SK-N-SH treated with all-trans-retinoic acid at 6 μM for 48 hours (cell line): Measurements from ENCODE around the gene SSB.
"Not testable (repeated sequence)": the region's sequence is repeated elsewhere in the genome, so short reads cannot be mapped to it uniquely, and the experiment has no call there.

Experiments
- ATAC-seq: fragments of 200-7000 bp; cut with Tn5 transposase; 3 replicates; pipeline ENCODE4 v1.9.1; 2020; ENCODE audit warnings: mild to moderate bottlenecking, moderate library complexity
- ARNTL ChIP-seq: fragments of 450-650 bp; formaldehyde crosslinking; IDR thresholded peaks from 2 replicates; pipeline ENCODE4 v1.5.0; 2020; ENCODE audit warnings: low read depth, mild to moderate bottlenecking, moderate library complexity, borderline replicate concordance
- BACH2 ChIP-seq: fragments of 250-450 bp; sonication (Bioruptor Pico); IDR thresholded peaks from 2 replicates; pipeline ENCODE4 v1.9.0; 2021; ENCODE audit warnings: mild to moderate bottlenecking, borderline replicate concordance
- CREB5 ChIP-seq: fragments of 250-450 bp; sonication (Bioruptor Pico); IDR thresholded peaks from 2 replicates; pipeline ENCODE4 v1.5.1; 2020; ENCODE audit warnings: low read depth, mild to moderate bottlenecking, moderate library complexity
- CSDC2 ChIP-seq: fragments of 250-450 bp; sonication (Bioruptor Pico); IDR thresholded peaks from 2 replicates; pipeline ENCODE4 v1.5.0; 2020; ENCODE audit warnings: mild to moderate bottlenecking, moderate library complexity
- GLIS3 ChIP-seq: fragments of 250-450 bp; sonication (Bioruptor Pico); IDR thresholded peaks from 2 replicates; pipeline ENCODE4 v1.5.0; 2020; ENCODE audit warnings: mild to moderate bottlenecking, moderate library complexity
- ISL1 ChIP-seq: fragments of 250-450 bp; sonication (Bioruptor Pico); IDR thresholded peaks from 2 replicates; pipeline ENCODE4 v2.1.2; 2022; ENCODE audit warnings: mild to moderate bottlenecking, moderate library complexity
- OSR1 ChIP-seq: fragments of 250-450 bp; sonication (Bioruptor Pico); IDR thresholded peaks from 2 replicates; pipeline ENCODE4 v1.8.0; 2022; ENCODE audit warnings: moderate library complexity, mild to moderate bottlenecking, inconsistent platforms
- PATZ1 ChIP-seq: fragments of 250-450 bp; sonication (Bioruptor Pico); IDR thresholded peaks from 2 replicates; pipeline ENCODE4 v1.8.0; 2020; ENCODE audit warnings: mild to moderate bottlenecking, moderate library complexity, borderline replicate concordance
- POU6F1 ChIP-seq: fragments of 250-450 bp; sonication (Bioruptor Pico); IDR thresholded peaks from 2 replicates; pipeline ENCODE4 v1.8.0; 2021; ENCODE audit warnings: low read depth, mild to moderate bottlenecking, moderate library complexity, borderline replicate concordance
- PPARA ChIP-seq: fragments of 250-450 bp; sonication (Bioruptor Pico); IDR thresholded peaks from 2 replicates; pipeline ENCODE4 v1.5.0; 2020; ENCODE audit warnings: mild to moderate bottlenecking, borderline replicate concordance
- RARB ChIP-seq: fragments of 250-450 bp; sonication (Bioruptor Pico); IDR thresholded peaks from 2 replicates; pipeline ENCODE4 v1.8.0; 2021; ENCODE audit warnings: mild to moderate bottlenecking, moderate library complexity
- SNAI2 ChIP-seq: fragments of 250-450 bp; sonication (Bioruptor Pico); IDR thresholded peaks from 2 replicates; pipeline ENCODE4 v1.5.0; 2020; ENCODE audit warnings: mild to moderate bottlenecking, moderate library complexity
- TCF4 ChIP-seq: fragments of 250-450 bp; sonication (Bioruptor Pico); IDR thresholded peaks from 2 replicates; pipeline ENCODE4 v1.8.0; 2021; ENCODE audit warnings: mild to moderate bottlenecking, moderate library complexity, borderline replicate concordance
- TOX ChIP-seq: fragments of 250-450 bp; sonication (Bioruptor Pico); IDR thresholded peaks from 2 replicates; pipeline ENCODE4 v1.8.0; 2021; ENCODE audit warnings: mild to moderate bottlenecking, moderate library complexity, borderline replicate concordance
- TSHZ2 ChIP-seq: fragments of 250-450 bp; sonication (Bioruptor Pico); IDR thresholded peaks from 2 replicates; pipeline ENCODE4 v1.5.0; 2020; ENCODE audit warnings: mild to moderate bottlenecking, moderate library complexity
- ZC3H10 ChIP-seq: fragments of 250-450 bp; sonication (Bioruptor Pico); IDR thresholded peaks from 2 replicates; pipeline ENCODE4 v1.5.1; 2021; ENCODE audit warnings: mild to moderate bottlenecking, moderate library complexity
- ZFP3 ChIP-seq: fragments of 250-450 bp; sonication (Bioruptor Pico); IDR thresholded peaks from 2 replicates; pipeline ENCODE4 v1.5.0; 2020; ENCODE audit warnings: mild to moderate bottlenecking, moderate library complexity
- ZFP30 ChIP-seq: fragments of 450-650 bp; formaldehyde crosslinking; IDR thresholded peaks from 2 replicates; pipeline ENCODE4 v1.5.0; 2022; ENCODE audit warnings: mild to moderate bottlenecking, moderate library complexity
- ZNF565 ChIP-seq: fragments of 450-650 bp; formaldehyde crosslinking; conservative IDR thresholded peaks from 2 replicates; pipeline ENCODE4 v1.5.0; 2020; ENCODE audit warnings: low read depth, mild to moderate bottlenecking, moderate library complexity
- ZNF70 ChIP-seq: fragments of 450-650 bp; formaldehyde crosslinking; IDR thresholded peaks from 2 replicates; pipeline ENCODE4 v1.5.0; 2020; ENCODE audit warnings: mild to moderate bottlenecking, moderate library complexity
- ZNF8 ChIP-seq: fragments of 450-650 bp; formaldehyde crosslinking; IDR thresholded peaks from 2 replicates; pipeline ENCODE4 v1.5.0; 2020; ENCODE audit warnings: mild to moderate bottlenecking, moderate library complexity
- TF ChIP-seq, protein P1 (sequence below): fragments of 250-450 bp; sonication (Bioruptor Pico); IDR thresholded peaks from 2 replicates; pipeline ENCODE4 v1.5.1; 2021; ENCODE audit warnings: mild to moderate bottlenecking, moderate library complexity

The SSB gene

GRCh38 chr2:169806586-169806985 is 7.9 kb downstream of the SSB start:
- TF ChIP-seq ARNTL (CRISPR knock-in tag): no peak
- no peak for TF ChIP-seq OSR1 (CRISPR knock-in tag)
- TF ChIP-seq POU6F1 (CRISPR knock-in tag): no peak
- no peak for TF ChIP-seq CREB5 (CRISPR knock-in tag)
- TF ChIP-seq TOX: no peak
- no peak for TF ChIP-seq ZNF8 (CRISPR knock-in tag)
- TF ChIP-seq ZFP3 (CRISPR knock-in tag): no peak
- TF ChIP-seq, protein P1, sequence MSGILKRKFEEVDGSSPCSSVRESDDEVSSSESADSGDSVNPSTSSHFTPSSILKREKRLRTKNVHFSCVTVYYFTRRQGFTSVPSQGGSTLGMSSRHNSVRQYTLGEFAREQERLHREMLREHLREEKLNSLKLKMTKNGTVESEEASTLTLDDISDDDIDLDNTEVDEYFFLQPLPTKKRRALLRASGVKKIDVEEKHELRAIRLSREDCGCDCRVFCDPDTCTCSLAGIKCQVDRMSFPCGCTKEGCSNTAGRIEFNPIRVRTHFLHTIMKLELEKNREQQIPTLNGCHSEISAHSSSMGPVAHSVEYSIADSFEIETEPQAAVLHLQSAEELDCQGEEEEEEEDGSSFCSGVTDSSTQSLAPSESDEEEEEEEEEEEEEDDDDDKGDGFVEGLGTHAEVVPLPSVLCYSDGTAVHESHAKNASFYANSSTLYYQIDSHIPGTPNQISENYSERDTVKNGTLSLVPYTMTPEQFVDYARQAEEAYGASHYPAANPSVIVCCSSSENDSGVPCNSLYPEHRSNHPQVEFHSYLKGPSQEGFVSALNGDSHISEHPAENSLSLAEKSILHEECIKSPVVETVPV (CRISPR knock-in tag): no peak
- TF ChIP-seq ZNF70: no peak
- TF ChIP-seq SNAI2 (CRISPR knock-in tag): no peak
- no peak for TF ChIP-seq PPARA
- TF ChIP-seq CSDC2 (CRISPR knock-in tag): no peak
- no peak for TF ChIP-seq ISL1 (CRISPR knock-in tag)
- no peak for TF ChIP-seq PATZ1 (CRISPR knock-in tag)
- no peak for TF ChIP-seq RARB (CRISPR knock-in tag)
- TF ChIP-seq ZFP30 (CRISPR knock-in tag): no peak
- no peak for TF ChIP-seq GLIS3 (CRISPR knock-in tag)
- no peak for TF ChIP-seq BACH2 (CRISPR knock-in tag)
- TF ChIP-seq ZC3H10 (CRISPR knock-in tag): no peak

DNA sequence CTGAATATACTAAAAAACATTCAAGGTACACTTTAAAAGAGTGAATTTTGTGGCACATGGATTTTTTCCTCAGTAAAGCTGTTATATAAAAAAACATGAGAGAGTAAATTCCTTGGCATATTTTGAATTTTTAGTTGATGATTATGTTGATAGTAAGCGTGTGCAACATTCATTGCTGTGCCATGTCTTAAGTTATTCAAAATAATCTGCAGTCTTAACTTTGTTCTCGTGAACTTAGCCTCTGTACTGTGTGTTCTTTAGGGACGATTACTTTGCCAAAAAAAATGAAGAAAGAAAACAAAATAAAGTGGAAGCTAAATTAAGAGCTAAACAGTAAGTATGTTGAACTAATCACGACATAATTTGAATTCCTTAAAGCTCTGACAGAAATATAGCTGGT is 9.6 kb downstream of the SSB start:
- peak; percentile 65 for ATAC-seq
- TF ChIP-seq ZC3H10 (CRISPR knock-in tag): no peak
- 0 out of 2 replicates have a peak, but pooled peaks have one; percentile 7 for TF ChIP-seq ISL1 (CRISPR knock-in tag)
- TF ChIP-seq, all 23 proteins: peak for 1

More at GRCh38 chr2:169806586-169806985, 7.9 kb downstream of the SSB start:
- no peak for ATAC-seq

DNA sequence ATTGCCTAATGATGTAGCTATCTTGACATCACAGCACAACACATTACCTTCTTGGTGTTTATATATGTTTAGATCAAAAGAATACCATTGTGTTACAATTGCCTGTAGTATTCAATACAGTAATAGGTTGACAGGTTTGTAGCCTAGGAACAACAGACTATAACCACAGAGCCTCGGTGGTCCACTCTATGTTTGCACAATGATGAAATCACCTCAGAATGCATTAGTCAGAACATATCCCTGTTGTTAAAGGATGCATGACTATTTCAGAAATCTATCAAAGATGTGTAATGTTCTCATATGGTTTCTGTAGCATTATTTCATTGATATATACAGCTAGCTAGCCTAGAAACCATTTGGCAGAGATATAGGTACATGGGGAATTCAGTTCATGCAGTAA is 17.2 kb downstream of the SSB start:
- ATAC-seq: peak; percentile 73
- TF ChIP-seq TSHZ2 (no peak), POU6F1 (CRISPR knock-in tag) (no peak), ZNF70 (no peak), PATZ1 (CRISPR knock-in tag) (no peak), RARB (CRISPR knock-in tag) (no peak), PPARA (no peak), ZNF565 (CRISPR knock-in tag) (no peak), BACH2 (CRISPR knock-in tag) (no peak), TCF4 (CRISPR knock-in tag) (no peak)

DNA sequence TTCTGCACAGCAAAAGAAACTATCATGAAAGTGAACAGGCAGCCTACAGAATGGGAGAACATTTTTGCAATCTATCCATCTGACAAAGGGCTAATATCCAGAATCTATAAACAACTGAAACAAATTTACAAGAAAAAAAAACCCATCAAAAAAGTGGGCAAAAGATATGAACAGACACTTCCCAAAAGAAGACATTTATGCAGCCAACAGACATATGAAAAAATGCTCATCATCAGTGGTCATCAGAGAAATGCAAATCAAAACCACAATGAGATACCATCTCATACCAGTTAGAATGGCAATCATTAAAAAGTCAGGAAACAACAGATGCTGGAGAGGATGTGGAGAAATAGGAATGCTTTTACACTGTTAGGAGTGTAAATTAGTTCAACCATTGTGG is 18.3 kb downstream of the SSB start:
- not testable (repeated sequence) for ATAC-seq

DNA sequence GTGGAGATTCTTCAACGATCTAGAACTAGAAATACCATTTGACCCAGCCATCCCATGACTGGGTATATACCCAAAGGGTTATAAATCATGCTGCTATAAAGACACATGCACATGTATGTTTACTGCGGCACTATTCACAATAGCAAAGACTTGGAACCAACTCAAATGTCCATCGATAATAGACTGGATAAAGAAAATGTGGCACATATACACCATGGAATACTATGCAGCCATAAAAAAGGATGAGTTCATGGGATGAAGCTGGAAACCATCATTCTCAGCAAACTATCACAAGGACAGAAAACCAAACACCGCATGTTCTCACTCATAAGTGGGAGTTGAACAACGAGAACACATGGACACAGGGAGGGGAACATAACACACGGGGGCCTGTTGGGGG is 18.7 kb downstream of the SSB start:
- not testable (repeated sequence) for ATAC-seq
